HL-60 (cell line): ENCODE results near the gene TPH2.

Experiments
- DNase-seq, 2 experiments: peaks; one replicate each; pipeline ENCODE4 v3.0.0-alpha.2; 2010 to 2020; ENCODE audit warnings: low read depth in 1 of 2, low spot score in 1 of 2
- H3K27ac ChIP-seq: fragments of 250-450 bp; sonication (Bioruptor Pico); replicated peaks from 2 replicates; pipeline ENCODE4 v1.5.1; 2020; ENCODE audit warnings: mild to moderate bottlenecking, moderate library complexity
- H3K27me3 ChIP-seq: fragments of 250-450 bp; sonication (Bioruptor Pico); 2 replicates; pipeline ENCODE4 v1.5.1; 2021; ENCODE audit warnings: mild to moderate bottlenecking, moderate library complexity; ENCODE audit not compliant: insufficient read depth, poor library complexity, severe bottlenecking
- H3K4me3 ChIP-seq: replicated peaks from 2 replicates; pipeline ENCODE4 v1.5.1; 2011; ENCODE audit warnings: mild to moderate bottlenecking, control low read depth, low read length; ENCODE audit not compliant: insufficient read depth
- GABPA ChIP-seq: IDR thresholded peaks from 2 replicates; pipeline ENCODE4 v1.6.1; 2012; ENCODE audit warnings: low read depth
- POLR2AphosphoS5 ChIP-seq: IDR thresholded peaks from 2 replicates; pipeline ENCODE4 v1.6.1; 2012; ENCODE audit warnings: low read depth
- SPI1 ChIP-seq: IDR thresholded peaks from 2 replicates; pipeline ENCODE4 v1.6.1; 2012; ENCODE audit warnings: low read depth, mild to moderate bottlenecking, borderline replicate concordance
- TF ChIP-seq, protein P1 (sequence below): IDR thresholded peaks from one replicate; pipeline ENCODE4 v1.5.1; 2011; ENCODE audit warnings: low read length, control low read depth, inconsistent platforms; ENCODE audit not compliant: insufficient read depth
- TF ChIP-seq, protein P2 (sequence below): IDR thresholded peaks from 2 replicates; pipeline ENCODE4 v1.6.1; 2012; ENCODE audit warnings: low read depth; ENCODE audit not compliant: insufficient replicate concordance

The TPH2 gene

DNA sequence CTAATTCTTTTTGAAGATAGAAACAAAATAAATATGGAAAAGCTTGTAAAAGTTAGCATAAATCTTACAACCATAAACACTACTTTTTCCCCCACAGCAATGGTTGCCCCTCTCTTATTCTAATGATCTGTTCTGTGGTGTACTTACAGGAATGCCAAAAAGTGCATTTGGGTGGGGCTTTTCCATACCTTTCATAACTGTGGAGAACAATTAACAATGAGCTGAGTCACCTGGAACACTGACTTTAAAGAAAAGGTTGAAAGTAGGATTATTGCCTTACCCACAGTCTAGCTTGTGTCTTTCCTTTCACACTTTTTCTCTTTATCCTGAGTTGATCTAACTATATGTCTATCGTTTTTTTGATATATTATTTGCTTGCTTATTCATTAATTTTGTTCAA lies 86.9 kb downstream of the TPH2 start:
- no peak overlapping the region for H3K4me3 ChIP-seq
- DNase-seq = no peak
- no peaks in the 10 kb centered on the region for H3K27me3 ChIP-seq
- TF ChIP-seq GABPA = no peak
- TF ChIP-seq, protein P1, sequence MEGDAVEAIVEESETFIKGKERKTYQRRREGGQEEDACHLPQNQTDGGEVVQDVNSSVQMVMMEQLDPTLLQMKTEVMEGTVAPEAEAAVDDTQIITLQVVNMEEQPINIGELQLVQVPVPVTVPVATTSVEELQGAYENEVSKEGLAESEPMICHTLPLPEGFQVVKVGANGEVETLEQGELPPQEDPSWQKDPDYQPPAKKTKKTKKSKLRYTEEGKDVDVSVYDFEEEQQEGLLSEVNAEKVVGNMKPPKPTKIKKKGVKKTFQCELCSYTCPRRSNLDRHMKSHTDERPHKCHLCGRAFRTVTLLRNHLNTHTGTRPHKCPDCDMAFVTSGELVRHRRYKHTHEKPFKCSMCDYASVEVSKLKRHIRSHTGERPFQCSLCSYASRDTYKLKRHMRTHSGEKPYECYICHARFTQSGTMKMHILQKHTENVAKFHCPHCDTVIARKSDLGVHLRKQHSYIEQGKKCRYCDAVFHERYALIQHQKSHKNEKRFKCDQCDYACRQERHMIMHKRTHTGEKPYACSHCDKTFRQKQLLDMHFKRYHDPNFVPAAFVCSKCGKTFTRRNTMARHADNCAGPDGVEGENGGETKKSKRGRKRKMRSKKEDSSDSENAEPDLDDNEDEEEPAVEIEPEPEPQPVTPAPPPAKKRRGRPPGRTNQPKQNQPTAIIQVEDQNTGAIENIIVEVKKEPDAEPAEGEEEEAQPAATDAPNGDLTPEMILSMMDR = no peak
- TF ChIP-seq, protein P2, sequence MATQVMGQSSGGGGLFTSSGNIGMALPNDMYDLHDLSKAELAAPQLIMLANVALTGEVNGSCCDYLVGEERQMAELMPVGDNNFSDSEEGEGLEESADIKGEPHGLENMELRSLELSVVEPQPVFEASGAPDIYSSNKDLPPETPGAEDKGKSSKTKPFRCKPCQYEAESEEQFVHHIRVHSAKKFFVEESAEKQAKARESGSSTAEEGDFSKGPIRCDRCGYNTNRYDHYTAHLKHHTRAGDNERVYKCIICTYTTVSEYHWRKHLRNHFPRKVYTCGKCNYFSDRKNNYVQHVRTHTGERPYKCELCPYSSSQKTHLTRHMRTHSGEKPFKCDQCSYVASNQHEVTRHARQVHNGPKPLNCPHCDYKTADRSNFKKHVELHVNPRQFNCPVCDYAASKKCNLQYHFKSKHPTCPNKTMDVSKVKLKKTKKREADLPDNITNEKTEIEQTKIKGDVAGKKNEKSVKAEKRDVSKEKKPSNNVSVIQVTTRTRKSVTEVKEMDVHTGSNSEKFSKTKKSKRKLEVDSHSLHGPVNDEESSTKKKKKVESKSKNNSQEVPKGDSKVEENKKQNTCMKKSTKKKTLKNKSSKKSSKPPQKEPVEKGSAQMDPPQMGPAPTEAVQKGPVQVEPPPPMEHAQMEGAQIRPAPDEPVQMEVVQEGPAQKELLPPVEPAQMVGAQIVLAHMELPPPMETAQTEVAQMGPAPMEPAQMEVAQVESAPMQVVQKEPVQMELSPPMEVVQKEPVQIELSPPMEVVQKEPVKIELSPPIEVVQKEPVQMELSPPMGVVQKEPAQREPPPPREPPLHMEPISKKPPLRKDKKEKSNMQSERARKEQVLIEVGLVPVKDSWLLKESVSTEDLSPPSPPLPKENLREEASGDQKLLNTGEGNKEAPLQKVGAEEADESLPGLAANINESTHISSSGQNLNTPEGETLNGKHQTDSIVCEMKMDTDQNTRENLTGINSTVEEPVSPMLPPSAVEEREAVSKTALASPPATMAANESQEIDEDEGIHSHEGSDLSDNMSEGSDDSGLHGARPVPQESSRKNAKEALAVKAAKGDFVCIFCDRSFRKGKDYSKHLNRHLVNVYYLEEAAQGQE = no peak
- TF ChIP-seq SPI1 = no peak
- no peak for TF ChIP-seq POLR2AphosphoS5
- no peak overlapping the region for H3K27ac ChIP-seq

DNA sequence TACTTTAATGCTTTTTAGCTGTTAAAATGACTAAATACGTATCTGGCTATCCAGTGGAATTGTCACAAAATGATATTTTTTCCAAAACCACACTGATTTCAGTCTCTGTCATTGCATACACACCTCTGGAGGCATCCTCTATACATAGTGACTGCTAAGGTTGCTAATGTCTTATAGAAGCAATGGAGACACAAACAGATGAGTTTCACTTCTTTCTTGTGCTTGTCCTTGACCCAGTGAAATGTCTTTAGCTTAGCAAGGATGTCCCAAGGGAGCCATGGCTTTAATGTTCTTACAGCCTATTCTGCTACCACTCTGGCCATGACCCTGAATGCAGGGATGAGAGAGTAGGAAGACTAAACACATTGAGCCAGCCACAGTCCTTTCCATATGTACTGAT lies 90.3 kb downstream of the TPH2 start:
- Histone ChIP-seq H3K27me3 (no peaks in the 10 kb centered on the region), H3K27ac (no peak overlapping the region), H3K4me3 (no peak overlapping the region)
- no peak for DNase-seq
- TF ChIP-seq, protein P1 = no peak
- TF ChIP-seq SPI1 (no peak), POLR2AphosphoS5 (no peak), GABPA (no peak)
- TF ChIP-seq, protein P2 = no peak

DNA sequence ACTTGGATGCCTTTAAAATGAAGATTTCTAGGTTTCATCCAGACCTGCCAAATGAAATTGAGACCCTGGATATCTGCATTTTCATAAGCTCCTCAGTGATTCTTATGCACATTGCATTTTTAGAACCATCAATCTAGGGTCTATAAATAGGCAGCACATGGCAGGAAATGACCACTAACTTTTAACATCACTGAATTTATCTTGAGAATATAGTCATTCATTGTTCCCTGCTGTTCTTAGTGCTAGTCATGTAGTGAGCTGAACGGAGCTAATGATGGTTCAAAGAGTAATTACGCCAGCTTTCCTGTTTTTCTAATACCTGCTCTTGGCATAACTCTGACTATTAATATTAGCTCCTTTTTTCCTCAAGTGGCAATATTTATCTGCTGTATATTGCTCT lies 91.6 kb downstream of the TPH2 start:
- no peak for DNase-seq
- H3K27ac ChIP-seq = no peak overlapping the region
- TF ChIP-seq POLR2AphosphoS5 = no peak
- TF ChIP-seq, protein P1 = no peak
- TF ChIP-seq GABPA = no peak
- TF ChIP-seq, protein P2 = no peak
- no peak for TF ChIP-seq SPI1
- no peaks in the 10 kb centered on the region for H3K27me3 ChIP-seq
- no peak overlapping the region for H3K4me3 ChIP-seq
